ENCODE results near the gene ARIH2. TPM values are rescaled to one million over a fixed set of nuclear protein-coding genes. Genes with fewer than 3 reads are reported as not detected.

ARIH2 gene
- total and polyA plus RNA-seq, 2 experiments from 2014 or later: 78.1 to 116 TPM

- Histone ChIP-seq H3K4me3 (no peak overlapping the region), H3K9me3 (ENCODE audit: low read depth) (no peaks in the 10 kb centered on the region), H3K27me3 (no peaks in the 10 kb centered on the region), H3K4me1 (ENCODE audit: low read depth) (no peaks in the 10 kb centered on the region), H3K36me3 (peaks cover 41% of the 10 kb centered on the region), H3K27ac (peak overlapping the region; percentile 43)
- DNase-seq (ENCODE audit: low read depth in 1 of 2, low spot score in 1 of 2): peak in 1 of 2 donors; percentile 56
- no peak for TF ChIP-seq CTCF (IDR thresholded peaks at IDR 0.05; ENCODE audit: low read depth, low read length)
Measured at GRCh38 chr3:49032646-49033304, 114.1 kb downstream of the ARIH2 start.

GRCh38 chr3:49034650-49035049 lies 116.0 kb downstream of the ARIH2 start:
- Histone ChIP-seq H3K4me3 (no peak overlapping the region), H3K27ac (no peak overlapping the region), H3K9me3 (ENCODE audit: low read depth) (no peaks in the 10 kb centered on the region), H3K27me3 (no peaks in the 10 kb centered on the region), H3K4me1 (ENCODE audit: low read depth) (no peaks in the 10 kb centered on the region), H3K36me3 (peaks cover 45% of the 10 kb centered on the region)
- DNase-seq (ENCODE audit: low read depth in 1 of 2, low spot score in 1 of 2): no peak
- TF ChIP-seq CTCF (IDR thresholded peaks at IDR 0.05; ENCODE audit: low read depth, low read length): no peak

- DNase-seq (ENCODE audit: low read depth in 1 of 2, low spot score in 1 of 2): no peak
- Histone ChIP-seq H3K36me3 (peaks cover 46% of the 10 kb centered on the region), H3K9me3 (ENCODE audit: low read depth) (no peaks in the 10 kb centered on the region), H3K4me1 (ENCODE audit: low read depth) (no peaks in the 10 kb centered on the region), H3K27me3 (no peaks in the 10 kb centered on the region), H3K27ac (no peak overlapping the region), H3K4me3 (no peak overlapping the region)
- TF ChIP-seq CTCF (IDR thresholded peaks at IDR 0.05; ENCODE audit: low read depth, low read length): no peak
Measured at GRCh38 chr3:49035281-49035680, 116.6 kb downstream of the ARIH2 start.

Other genes with a start within 250 kb of the ARIH2 start
- gene NCKIPSD, start 232.9 kb upstream of the ARIH2 start, total RNA-seq: 68.7 and 73.4 TPM in 2 replicates
- 49.6 and 51.7 TPM in 2 replicates for gene NCKIPSD, start 232.9 kb upstream of the ARIH2 start, polyA plus RNA-seq
- 87.4 and 119 TPM in 2 replicates for gene IP6K2, start 201.6 kb upstream of the ARIH2 start, total RNA-seq
- gene IP6K2, start 201.6 kb upstream of the ARIH2 start, polyA plus RNA-seq: 130 and 140 TPM in 2 replicates
- gene PRKAR2A, start 71.0 kb upstream of the ARIH2 start, total RNA-seq: 99.0 and 172 TPM in 2 replicates
- gene PRKAR2A, start 71.0 kb upstream of the ARIH2 start, polyA plus RNA-seq: 15.7 and 21.9 TPM in 2 replicates
- 20.9 and 25.1 TPM in 2 replicates for gene SLC25A20, start 20.0 kb upstream of the ARIH2 start, total RNA-seq
- 24.0 and 28.2 TPM in 2 replicates for gene SLC25A20, start 20.0 kb upstream of the ARIH2 start, polyA plus RNA-seq
- 63.3 and 76.5 TPM in 2 replicates for gene P4HTM, start 71.4 kb downstream of the ARIH2 start, total RNA-seq
- gene P4HTM, start 71.4 kb downstream of the ARIH2 start, polyA plus RNA-seq: 60.4 and 84.7 TPM in 2 replicates
- 176 and 223 TPM in 2 replicates for gene WDR6, start 88.5 kb downstream of the ARIH2 start, total RNA-seq
- 276 and 277 TPM in 2 replicates for gene WDR6, start 88.5 kb downstream of the ARIH2 start, polyA plus RNA-seq
- 78.0 and 81.0 TPM in 2 replicates for gene DALRD3, start 99.7 kb downstream of the ARIH2 start, total RNA-seq
- gene DALRD3, start 99.7 kb downstream of the ARIH2 start, polyA plus RNA-seq: 54.6 and 96.2 TPM in 2 replicates
- gene NDUFAF3, start 103.3 kb downstream of the ARIH2 start, total RNA-seq: 217 and 361 TPM in 2 replicates
- gene NDUFAF3, start 103.3 kb downstream of the ARIH2 start, polyA plus RNA-seq: 280 and 310 TPM in 2 replicates
- 155 and 186 TPM in 2 replicates for gene IMPDH2, start 110.6 kb downstream of the ARIH2 start, total RNA-seq
- 118 and 179 TPM in 2 replicates for gene IMPDH2, start 110.6 kb downstream of the ARIH2 start, polyA plus RNA-seq
- 94.4 and 116 TPM in 2 replicates for gene QRICH1, start 175.2 kb downstream of the ARIH2 start, total RNA-seq
- 42.0 and 44.3 TPM in 2 replicates for gene QRICH1, start 175.2 kb downstream of the ARIH2 start, polyA plus RNA-seq
- gene QARS1, start 185.9 kb downstream of the ARIH2 start, total RNA-seq: 277 and 345 TPM in 2 replicates
- 173 and 188 TPM in 2 replicates for gene QARS1, start 185.9 kb downstream of the ARIH2 start, polyA plus RNA-seq
- 103 and 122 TPM in 2 replicates for gene USP19, start 202.0 kb downstream of the ARIH2 start, total RNA-seq
- gene USP19, start 202.0 kb downstream of the ARIH2 start, polyA plus RNA-seq: 50.5 and 61.8 TPM in 2 replicates
- gene LAMB2, start 214.2 kb downstream of the ARIH2 start, total RNA-seq: 875 and 1,233 TPM in 2 replicates
- gene LAMB2, start 214.2 kb downstream of the ARIH2 start, polyA plus RNA-seq: 615 and 708 TPM in 2 replicates
- gene CCDC71, start 247.5 kb downstream of the ARIH2 start, total RNA-seq: 44.4 and 59.2 TPM in 2 replicates
- 0.39 and 0.56 TPM in 2 replicates for gene CCDC71, start 247.5 kb downstream of the ARIH2 start, polyA plus RNA-seq